GM21360 (cell line): Measurements from ENCODE around the gene ZNF837.

Source experiments
- ATAC-seq: cut with Tn5 transposase; IDR thresholded peaks from one replicate; pipeline ENCODE4 v1.9.1; 2021; ENCODE audit warnings: mild to moderate bottlenecking, moderate library complexity; ENCODE audit not compliant: unreplicated experiment

Gene ZNF837

DNA sequence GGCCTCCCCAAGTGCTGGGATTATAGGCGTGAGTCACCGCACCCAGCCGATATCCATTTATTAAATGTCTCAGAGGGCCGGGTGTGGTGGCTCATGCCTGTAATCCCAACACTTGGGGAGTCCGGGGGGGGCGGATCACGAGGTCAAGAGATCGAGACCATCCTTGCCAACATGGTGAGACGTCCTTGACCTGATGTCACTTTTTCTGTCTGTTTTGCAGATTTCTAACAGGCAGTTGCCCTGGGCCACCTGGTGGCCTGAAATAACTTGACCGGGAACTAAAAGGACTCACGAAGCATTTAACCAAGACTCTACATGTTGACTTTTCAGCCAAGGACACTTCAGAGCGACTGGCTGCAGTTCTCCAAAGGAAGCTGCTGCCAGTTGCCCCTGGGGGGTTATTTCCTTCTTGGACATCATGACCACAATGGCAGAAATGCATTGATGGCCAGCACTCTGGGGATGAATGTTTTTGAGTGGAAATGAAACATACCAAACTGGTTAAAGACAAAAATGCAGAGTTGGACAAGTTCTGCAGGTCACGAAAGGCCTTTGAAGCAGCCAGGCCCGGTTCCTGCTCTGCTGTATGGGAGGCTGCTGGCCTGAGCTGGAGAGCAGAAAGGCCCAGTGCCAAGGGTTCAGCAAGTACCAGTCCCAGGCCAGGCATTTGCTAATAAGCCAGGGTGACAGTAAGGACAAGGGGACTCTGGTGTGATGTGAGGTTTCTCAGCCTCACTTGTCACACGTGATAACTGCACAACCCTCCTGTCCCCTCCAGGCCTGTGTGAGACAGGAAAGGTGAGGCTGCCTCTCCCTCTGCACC is 8.3 kb downstream of the ZNF837 start:
- ATAC-seq: no peak

DNA sequence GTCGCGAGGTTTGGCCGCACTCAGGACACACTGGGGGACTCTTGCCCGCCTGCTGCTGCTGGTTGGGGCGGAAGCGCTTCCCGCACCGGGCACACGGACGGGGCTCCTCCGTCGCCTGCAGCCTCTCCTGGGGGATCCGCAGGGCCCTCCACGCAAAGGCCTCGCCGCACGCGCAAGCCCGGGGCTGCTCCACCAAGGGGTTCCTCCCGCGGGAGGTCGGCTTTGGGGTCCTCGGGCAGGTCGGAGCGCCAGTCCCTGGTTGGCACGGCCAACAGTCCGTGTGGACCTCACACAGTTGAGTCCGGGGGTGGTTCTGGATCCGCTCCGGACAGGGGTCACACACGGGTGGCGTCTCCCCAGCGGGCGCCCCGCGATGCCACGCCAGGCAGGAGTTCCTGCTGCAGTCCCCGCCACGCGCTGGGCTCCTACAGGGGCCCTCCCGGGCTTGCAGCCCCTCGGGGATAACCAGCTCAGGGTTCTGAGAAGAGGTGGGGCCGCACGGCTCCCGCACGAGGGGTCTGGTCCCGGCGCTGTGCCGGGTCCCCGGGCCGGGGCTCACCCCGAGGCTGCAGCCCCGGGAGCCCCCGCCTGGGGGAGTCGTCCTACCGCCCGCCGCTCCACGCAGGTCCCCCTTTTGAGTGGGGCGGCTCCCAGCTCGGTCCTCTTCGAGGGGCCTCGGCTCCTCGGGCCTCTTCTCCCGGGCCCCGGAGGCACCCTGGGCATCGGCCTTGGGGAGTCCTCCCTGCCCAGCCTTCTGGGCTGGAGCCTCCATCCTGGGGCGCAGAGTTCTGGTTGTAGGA is 12.1 kb downstream of the ZNF837 start:
- ATAC-seq: no peak

DNA sequence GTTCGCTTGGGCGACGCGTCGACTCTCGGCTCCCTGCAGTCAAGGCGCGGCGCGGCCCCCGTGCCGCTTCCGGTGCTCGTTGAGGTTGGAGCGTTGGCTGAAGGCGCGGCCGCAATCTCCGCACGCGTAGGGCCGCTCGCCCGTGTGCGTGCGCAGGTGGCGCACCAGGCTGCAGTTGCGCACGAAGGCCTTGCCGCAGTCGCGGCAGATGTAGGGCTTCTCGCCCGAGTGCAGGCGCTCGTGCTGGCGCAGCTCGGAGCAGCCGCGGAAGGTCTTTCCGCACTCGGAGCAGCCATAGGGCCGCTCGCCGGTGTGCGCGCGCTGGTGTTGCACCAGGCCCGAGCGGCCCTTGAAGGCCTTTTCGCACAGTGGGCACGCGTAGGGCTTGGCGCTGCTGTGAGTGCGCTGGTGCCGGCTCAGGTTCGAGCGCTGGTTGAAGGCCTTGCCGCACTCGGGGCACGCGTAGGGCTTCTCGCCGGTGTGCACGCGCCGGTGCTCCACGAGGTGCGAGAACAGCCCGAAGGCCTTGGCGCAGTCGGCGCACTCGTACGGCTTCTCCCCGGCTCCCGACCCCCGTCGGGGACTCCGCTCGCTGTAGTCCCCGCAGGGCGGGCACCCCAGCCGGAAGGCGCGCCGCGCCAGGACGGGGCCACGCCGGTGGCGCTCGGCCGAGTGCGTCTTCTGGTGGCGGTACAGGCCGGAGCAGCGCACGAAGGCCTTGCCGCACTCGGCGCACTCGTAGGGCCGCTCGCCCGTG is 13.0 kb downstream of the ZNF837 start:
- no peak for ATAC-seq

DNA sequence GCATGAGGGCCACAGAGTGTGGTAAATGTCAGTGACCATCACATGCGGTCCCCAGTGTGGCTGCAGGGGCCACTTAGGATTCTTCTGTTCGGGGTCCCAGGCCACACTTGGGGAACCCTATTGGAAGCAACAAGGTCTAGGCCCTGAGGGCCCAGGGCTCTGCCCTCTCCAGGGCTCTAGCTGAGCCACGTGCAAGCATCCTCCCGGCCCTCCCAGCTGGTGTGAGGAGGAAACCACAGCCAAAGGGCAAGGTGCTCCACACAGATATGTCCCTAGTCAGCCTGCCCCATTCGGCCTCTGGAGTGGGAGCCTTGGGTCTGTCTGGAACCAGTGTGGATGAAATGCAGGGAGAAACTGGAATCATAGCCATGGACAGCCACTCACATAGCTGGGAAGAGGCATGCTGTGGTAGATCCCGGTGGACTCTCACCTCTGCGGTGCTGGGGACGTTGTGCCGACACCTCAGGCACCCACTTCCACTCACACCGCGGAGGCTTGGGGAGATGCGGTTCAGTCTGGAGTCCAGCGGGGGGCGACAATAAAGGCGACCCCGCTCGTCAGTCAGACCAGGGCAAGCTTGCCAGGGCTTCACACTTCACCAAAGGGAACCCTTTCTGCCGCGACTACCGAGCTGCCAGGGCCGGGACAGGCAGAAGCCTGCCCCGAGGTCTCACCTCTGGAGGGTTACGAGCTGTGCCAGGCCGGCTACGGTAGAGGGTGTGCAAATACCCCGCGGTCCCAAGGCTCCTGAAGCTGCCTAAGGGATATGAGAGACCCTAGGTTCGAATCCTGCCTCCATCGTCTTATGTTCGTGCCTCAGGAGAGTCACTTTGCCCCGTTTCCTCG is 14.0 kb downstream of the ZNF837 start:
- no peak for ATAC-seq

DNA sequence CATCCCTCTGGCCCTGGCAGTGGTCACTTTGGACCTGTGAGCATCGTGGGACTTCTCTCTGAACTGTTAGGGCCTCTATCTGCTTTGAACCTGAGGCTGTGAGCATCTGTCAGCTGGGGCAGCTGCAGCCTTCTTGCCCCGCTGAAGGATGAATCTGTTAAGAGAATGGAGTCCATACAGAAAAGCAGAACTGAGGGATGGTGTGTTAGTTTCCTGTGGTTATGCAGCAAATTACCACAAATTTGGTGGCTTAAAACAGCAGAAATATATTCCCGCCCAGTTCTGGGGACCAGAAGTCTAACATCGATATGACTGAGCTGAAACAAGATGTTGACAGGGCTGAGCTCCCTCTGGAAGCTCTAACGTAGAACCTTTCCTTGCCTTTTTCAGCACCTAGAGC is 16.7 kb downstream of the ZNF837 start:
- no peak for ATAC-seq

DNA sequence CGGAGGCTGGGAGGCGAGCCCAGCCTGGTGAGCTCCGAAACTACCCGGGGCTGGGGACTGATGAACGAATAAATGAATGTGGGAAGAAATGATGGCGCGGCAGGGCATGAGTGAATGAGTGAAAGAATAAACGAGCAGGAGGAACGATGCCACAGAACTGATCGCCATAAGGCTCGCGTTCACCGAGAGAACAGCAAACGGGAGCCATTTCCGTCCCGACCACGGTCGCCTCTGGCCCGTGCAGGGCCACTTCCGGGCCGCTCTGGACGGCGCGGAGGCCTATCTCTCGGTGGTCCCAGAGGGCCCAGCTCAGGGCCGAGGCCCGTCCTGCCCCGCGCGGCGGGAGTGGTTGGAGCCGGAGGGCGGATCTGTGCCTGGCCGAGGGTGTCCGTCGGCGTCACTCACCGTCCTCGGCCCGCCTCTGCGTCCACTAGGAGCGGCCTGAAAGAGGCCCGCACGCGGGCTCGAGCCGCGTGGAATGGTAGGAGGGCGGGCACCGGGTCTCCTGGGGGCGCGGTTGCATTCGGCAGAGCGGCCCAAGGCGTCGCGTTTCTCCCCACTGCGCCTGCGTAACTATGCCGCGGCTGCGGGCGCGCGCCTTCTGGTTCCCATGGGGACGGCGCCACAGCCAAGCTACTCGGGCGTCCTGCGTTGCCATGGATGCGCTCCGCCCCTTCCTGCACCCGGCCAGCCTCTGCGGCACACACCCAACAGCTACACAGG is 18.4 kb downstream of the ZNF837 start, which contains the start of gene ZNF497:
Gene ZNF497 (minus strand): TSS at position 480 of the 723 bp plus-strand sequence. CDS start 5,116 bp downstream, outside the sequence.
- ATAC-seq: peak; percentile 81

DNA sequence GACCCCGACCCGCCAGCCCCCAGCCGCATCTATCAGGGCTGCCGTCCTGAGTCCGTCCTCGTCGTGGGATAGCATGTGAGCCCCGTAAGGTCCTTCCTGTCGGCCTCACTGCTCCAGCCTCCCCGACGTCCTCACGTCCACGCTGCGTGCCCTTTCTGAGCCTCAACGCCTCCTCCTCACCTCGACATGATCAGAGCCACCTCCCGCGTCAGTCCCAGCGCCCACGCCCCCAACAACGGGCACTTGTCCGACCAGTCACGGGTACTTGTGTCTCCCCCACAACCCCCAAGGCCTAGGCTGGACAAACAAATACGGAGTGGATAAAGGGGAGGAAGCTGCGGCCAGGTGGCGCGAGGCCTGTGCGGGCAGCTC is 18.9 kb downstream of the ZNF837 start:
- ATAC-seq: peak; percentile 2

DNA sequence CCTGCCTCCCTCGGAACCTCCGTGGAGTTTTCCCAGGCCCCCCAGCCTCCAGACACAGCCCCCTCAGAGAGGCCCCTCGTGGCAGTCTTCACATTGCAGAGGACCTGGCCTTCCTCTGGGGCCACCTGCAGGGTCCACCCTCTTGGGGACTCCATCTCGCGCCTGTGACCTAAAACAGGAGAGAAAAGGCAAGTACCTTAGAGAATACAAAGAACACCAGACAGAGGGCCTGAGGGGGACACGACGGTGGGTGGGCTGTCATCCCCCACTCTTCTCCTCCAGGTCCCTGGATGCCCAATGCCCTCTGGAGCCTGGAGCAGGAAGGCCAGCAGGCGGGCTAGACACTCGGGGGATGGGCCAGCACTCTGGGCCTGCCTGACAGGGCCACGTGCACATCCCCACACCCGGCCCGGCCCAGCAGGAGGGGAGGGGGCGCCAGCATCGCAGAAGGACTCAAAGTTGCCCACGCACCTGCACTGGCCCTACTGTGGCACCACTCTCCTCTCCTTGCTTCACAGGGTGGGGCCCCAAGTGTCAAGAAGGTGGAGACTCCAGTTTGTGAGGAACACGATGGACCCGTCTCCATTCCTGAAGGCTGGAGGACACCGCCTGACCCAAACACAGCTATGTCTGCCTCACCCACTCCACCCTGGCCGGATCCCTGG is 23.2 kb downstream of the ZNF837 start:
- ATAC-seq: no peak

DNA sequence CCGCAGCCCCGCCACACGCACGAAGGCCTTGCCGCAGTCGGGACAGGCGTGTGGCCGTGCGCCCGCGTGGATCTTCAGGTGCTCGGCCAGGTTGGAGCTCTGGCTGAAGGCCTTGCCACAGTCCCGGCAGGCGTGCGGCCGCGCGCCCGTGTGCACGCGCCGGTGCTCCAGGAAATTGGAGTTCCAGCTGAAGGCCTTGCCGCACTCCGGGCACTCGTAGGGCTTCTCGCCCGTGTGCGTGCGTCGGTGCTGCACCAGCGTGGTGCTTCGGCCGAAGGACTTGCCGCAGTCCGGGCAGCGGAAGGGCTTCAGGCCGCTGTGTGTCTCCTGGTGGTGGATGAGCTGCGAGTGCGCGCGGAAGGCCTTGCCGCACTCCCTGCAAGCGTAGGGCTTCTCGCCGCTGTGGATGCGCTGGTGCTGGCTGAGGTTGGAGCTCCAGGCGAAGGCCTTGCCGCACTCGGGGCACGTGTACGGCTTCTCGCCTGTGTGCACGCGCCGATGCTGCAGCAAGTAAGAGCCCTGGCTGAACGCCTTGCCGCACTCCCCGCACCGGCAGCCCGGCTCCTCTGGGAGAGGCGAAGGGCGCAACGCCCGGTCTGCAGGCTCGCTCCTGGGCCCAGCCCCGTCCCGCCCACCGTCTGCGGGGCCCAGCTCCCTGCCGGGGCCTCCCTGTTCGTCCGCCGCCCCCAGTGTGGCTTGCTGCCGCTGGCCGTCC is 23.9 kb downstream of the ZNF837 start:
- no peak for ATAC-seq

DNA sequence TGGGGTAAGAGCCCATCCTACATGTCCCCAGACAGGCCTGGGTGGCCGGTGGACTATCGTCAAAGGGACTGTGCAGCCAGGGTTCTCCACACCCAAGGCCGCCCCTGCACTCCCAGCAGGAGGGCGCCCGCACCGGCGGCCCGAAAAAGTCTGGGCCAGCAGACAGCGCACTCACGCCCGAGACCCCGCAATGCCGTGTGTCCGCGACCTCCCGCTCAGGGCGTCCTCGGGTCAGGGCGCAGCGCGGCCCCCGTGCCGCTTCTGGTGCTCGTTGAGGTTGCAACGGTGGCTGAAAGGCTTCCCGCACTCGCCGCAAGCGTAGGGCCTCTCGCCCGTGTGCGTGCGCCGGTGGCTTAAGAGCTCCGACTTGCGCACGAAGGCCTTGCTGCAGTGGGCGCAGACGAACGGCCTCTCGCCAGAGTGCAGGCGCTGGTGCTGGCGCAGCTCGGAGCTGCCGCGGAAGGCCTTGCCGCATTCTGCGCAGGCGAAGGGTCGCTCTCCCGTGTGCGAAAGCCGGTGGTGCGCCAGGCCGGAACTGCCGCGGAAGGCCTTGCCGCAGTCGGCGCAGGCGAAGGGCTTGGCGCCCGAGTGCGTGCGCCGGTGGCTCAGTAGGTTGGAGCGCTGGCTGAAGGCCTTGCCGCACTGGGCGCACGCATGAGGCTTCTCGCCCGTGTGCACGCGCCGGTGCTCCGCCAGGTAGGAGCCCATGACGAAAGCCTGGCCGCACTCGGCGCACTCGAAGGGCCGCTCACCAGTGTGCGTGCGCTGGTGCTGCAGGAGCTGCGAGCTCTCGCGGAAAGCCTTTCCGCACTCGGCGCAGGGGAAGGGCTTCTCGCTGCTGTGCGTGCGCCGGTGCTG is 24.7 kb downstream of the ZNF837 start:
- ATAC-seq: no peak

DNA sequence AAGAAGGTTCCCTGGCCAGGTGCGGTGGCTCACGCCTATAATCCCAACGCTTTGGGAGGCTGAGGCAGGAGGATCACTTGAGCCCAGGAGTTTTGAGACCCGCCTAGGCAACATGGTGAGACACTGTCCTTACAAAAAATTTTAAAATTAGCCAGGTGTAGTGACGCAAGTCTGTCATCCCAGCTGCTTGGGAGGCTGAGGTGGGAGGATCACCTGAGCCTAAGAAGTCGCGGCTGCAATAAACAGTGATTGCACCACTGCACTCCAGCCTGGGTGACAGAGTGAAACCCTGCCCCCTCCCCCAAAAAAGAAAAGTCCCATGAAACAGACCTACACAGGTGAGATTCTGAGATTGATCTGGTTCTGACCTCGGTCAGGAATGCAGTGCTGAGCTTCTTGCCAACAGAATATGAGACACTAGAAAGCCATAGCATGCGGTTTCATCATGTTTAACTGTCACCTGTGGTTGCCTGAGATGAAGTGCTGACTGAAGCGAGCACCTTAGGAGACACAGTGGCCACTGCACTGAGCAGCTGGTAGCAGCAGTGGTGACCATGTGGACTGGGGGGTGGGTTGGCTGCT is 25.5 kb downstream of the ZNF837 start:
- no peak for ATAC-seq

DNA sequence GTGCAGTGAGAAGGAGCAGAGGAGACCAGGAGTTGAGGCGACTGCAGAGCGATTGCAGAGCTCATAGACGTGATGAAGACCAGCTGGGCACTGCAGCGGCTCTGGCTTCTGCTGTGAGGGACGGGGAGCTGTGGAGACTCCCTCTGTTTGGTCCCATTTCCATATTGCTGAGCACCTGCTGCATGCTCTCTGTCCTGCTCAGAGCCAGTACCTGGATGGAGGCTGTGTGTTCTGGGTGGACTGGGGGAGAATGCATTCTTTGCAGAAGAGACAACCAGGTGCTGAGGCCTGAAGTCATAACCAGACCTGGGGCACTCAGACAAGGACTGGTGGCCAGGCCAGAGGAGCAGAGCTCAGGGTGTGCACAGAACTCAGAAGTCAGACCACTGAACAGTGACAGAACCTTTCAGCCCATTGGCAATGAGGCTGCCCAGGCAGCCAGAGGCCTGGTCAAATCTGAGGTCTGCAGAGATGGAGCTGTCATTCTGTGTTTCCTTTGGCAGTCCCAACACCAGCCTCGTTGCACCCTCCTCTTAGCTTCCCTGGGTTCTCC is 26.3 kb downstream of the ZNF837 start:
- ATAC-seq: no peak

DNA sequence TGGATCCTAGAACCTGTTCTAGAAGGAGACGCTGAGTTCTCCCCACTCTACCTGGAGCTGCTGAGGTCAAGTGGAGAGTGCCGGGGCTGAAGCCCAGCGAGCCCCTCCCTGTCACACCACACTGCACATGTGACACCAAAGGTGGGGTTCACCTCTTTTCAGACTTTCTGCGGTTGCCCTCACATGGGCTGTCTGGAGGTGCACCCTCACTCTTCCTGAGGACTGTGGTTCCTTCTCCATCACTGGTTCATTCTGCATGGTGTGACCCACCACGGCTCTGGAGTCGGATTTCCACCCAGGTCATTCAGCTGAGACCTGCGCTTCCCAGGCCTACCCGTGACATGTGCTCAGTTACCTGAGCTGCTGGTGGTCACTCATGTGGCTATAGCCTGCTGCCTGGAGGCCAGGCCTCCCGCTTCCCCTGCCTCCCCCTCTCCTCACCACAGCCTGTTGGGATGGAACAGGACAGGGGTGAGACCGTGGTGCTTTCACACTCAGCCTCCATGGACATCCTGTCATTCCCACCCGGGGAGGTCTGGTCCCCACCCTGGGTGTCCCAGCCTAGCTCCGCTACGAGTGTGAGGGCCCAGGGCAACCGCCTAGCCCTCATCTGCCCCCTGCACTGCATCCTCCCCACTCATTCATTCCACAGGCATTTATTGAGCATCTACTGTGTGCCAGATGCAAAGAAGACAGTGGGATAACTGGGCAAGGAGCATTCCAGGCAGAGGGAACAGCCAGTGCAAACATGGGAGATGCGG is 26.9 kb downstream of the ZNF837 start:
- ATAC-seq: no peak

DNA sequence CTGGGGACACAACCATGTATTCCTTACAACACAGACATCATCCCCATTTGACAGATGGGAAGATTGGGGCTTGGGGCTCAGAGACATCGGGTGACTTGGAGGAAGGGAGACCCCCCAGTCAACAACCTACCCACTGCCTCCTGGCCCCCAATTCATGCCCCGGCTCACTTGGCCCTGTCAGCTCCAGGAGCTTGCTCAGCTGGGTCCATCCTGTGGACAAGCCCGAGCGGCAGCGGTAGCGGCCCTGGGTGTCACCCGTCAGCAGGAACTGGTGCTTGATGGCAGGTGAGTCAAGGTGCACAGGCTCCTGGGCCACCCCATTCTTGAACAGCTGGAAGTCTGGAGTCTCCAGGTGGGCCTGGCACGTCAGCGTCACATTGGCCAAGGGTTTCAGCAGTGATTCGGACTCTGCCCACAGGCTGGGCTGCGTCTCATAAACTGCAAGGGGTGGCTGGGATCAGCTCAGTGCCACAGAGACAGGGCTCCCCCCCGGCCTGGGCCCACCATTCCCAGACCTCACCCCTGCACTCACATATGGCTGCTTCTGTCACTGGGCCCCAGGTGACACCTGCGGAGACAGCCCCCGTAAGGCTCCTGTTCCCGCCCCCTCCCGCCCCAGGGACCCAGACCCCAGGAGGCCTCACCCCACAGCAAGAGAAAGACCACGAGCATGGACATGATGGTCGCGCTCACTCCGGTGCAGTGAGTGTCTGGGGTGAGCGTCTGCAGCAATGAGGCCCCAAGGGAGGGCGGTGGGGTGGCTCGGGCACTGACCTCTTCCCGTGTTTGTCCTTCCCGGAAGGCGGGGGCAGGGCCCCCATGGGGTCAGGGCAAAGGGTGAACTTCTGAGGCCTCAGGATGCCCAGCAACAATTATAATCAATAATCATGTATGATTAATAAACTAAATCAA is 27.8 kb downstream of the ZNF837 start, which contains the start of gene A1BG:
Gene A1BG (minus strand): TSS at position 733 of the 912 bp plus-strand sequence. CDS start 55 bp downstream, at position 678.
- no peak for ATAC-seq
